HG02798 (cell line): ENCODE results near the gene ARMH4.

Source experiments
- ATAC-seq: cut with Tn5 transposase; IDR thresholded peaks from one replicate; pipeline ENCODE4 v1.9.1; 2021; ENCODE audit warnings: mild to moderate bottlenecking; ENCODE audit not compliant: unreplicated experiment, poor library complexity

Gene ARMH4

GRCh38 chr14:58060898-58061297 lies 91.1 kb downstream of the ARMH4 start:
- ATAC-seq: no peak

- ATAC-seq: no peak
Observed at GRCh38 chr14:58060077-58060476, 91.9 kb downstream of the ARMH4 start.

- ATAC-seq: no peak
Observed at GRCh38 chr14:58059126-58059525, 92.9 kb downstream of the ARMH4 start.

GRCh38 chr14:58055497-58056010 lies 96.5 kb downstream of the ARMH4 start:
- ATAC-seq: no peak

- ATAC-seq: no peak
Observed at GRCh38 chr14:58054100-58054499, 97.9 kb downstream of the ARMH4 start.

GRCh38 chr14:58048219-58048618 lies 103.8 kb downstream of the ARMH4 start:
- no peak for ATAC-seq

GRCh38 chr14:58027904-58028303 lies 124.1 kb downstream of the ARMH4 start:
- ATAC-seq: no peak

GRCh38 chr14:58026967-58027366 lies 125.0 kb downstream of the ARMH4 start:
- no peak for ATAC-seq

- no peak for ATAC-seq
Observed at GRCh38 chr14:58026219-58026618, 125.8 kb downstream of the ARMH4 start.

GRCh38 chr14:58014778-58015177 lies 137.2 kb downstream of the ARMH4 start:
- ATAC-seq: no peak

- ATAC-seq: no peak
Observed at GRCh38 chr14:58002618-58003017, 149.4 kb downstream of the ARMH4 start.

GRCh38 chr14:57999979-58000378 lies 152.0 kb downstream of the ARMH4 start:
- ATAC-seq: no peak

GRCh38 chr14:57999471-57999870 lies 152.5 kb downstream of the ARMH4 start:
- ATAC-seq: no peak

GRCh38 chr14:57998766-57999165 lies 153.2 kb downstream of the ARMH4 start:
- ATAC-seq: no peak

- ATAC-seq: no peak
Observed at GRCh38 chr14:57991353-57991752, 160.7 kb downstream of the ARMH4 start.

- ATAC-seq: no peak
Observed at GRCh38 chr14:57988445-57988844, 163.6 kb downstream of the ARMH4 start.

- no peak for ATAC-seq
Observed at GRCh38 chr14:57987596-57988300, 164.3 kb downstream of the ARMH4 start.

- no peak for ATAC-seq
Observed at GRCh38 chr14:57987051-57987450, 165.0 kb downstream of the ARMH4 start.

- ATAC-seq: no peak
Observed at GRCh38 chr14:57982804-57983634, 169.0 kb downstream of the ARMH4 start.

GRCh38 chr14:57981817-57982560 lies 170.0 kb downstream of the ARMH4 start:
- ATAC-seq: no peak
